Measurements from ENCODE around the gene HTT. TPM values are rescaled to one million over a fixed set of nuclear protein-coding genes. Genes with fewer than 3 reads are reported as not detected.

HTT gene
- total RNA-seq, 1 experiment from 2014 or later = 64.4 TPM

- H2BK12ac ChIP-seq (ENCODE audit: insufficient read length, low read depth, low read length) = no peak overlapping the region
- DNase-seq = no peak
- Mint-ChIP-seq H3K27me3 (ENCODE audit: low read depth) (peaks cover 17% of the 10 kb centered on the region), H3K9me3 (no peaks in the 10 kb centered on the region), H3K27ac (no peak overlapping the region), H3K36me3 (ENCODE audit: insufficient read depth in 1 of 3, low read depth in 3 of 3) (no peaks in the 10 kb centered on the region), H3K4me1 (peaks cover 4 to 14% of the 10 kb centered on the region in 2 experiments; a peak in 3 of 4 replicates), H3K4me3 (no peak overlapping the region)
- no peak overlapping the region for H3K4me2 ChIP-seq (ENCODE audit: insufficient read depth, insufficient read length, low read length)
- H4K8ac ChIP-seq (replicated peaks; ENCODE audit: insufficient read length, low read depth, low read length) = no peak overlapping the region
- no peak overlapping the region for H2AFZ ChIP-seq (ENCODE audit: low read length)
- no peak for TF ChIP-seq CTCF (conservative IDR thresholded peaks at IDR 0.05)
- no peak overlapping the region for H2BK120ac ChIP-seq (ENCODE audit: low read depth, low read length, poor library complexity, severe bottlenecking)
- H3K23me2 ChIP-seq (ENCODE audit: insufficient read length, low read depth, low read length, poor library complexity, severe bottlenecking) = no peaks in the 10 kb centered on the region
- H3K56ac ChIP-seq (ENCODE audit: insufficient read length, low read depth, low read length) = no peak overlapping the region
- no CpG with 5 or more reads among the region's 17 CpGs for WGBS (ENCODE audit: extremely low coverage, insufficient read length, low lambda C conversion rate)
- H3K27ac ChIP-seq (ENCODE audit: insufficient read length, low read depth, low read length) = no peak overlapping the region
- H4K5ac ChIP-seq (ENCODE audit: insufficient read length, low read depth, low read length) = no peak overlapping the region
- no peak overlapping the region for H3K9ac ChIP-seq (ENCODE audit: extremely low read depth, insufficient read length, low read length)
- no peak overlapping the region for H3K23ac ChIP-seq (ENCODE audit: insufficient read length, low read depth, low read length)
- no peak overlapping the region for H3T11ph ChIP-seq (ENCODE audit: low read length)
- no peaks in the 10 kb centered on the region for H3K4me1 ChIP-seq (ENCODE audit: insufficient read depth, low read length)
- no peak overlapping the region for H3K4ac ChIP-seq (ENCODE audit: low read depth, low read length)
- H2BK5ac ChIP-seq (ENCODE audit: insufficient read length, low read length) = no peak overlapping the region
- no peaks in the 10 kb centered on the region for H4K20me1 ChIP-seq (ENCODE audit: control insufficient read depth, insufficient read depth, insufficient read length)
- H3K79me2 ChIP-seq (ENCODE audit: insufficient read depth, low read length) = no peaks in the 10 kb centered on the region
- H2AK5ac ChIP-seq (ENCODE audit: insufficient read length, low read length) = no peak overlapping the region
- H2BK20ac ChIP-seq (ENCODE audit: low read depth, low read length, poor library complexity, severe bottlenecking) = no peak overlapping the region
- H2BK15ac ChIP-seq (ENCODE audit: low read depth, low read length) = no peak overlapping the region
- no peaks in the 10 kb centered on the region for H3K79me1 ChIP-seq (ENCODE audit: insufficient read depth, low read depth, low read length, poor library complexity, severe bottlenecking)
- no peak overlapping the region for H4K91ac ChIP-seq (ENCODE audit: insufficient read length, low read depth, low read length)
- no peaks in the 10 kb centered on the region for H3K9me3 ChIP-seq (ENCODE audit: control insufficient read depth, low read depth, low read length)
- no peaks in the 10 kb centered on the region; the same call in 1 of the 2 replicates for H3K27me3 ChIP-seq (ENCODE audit: insufficient read depth, low read length)
- no peak overlapping the region for H3K14ac ChIP-seq (ENCODE audit: insufficient read depth, low read length)
- no peak overlapping the region for H3K18ac ChIP-seq (ENCODE audit: insufficient read length, low read depth, low read length)
Measured at GRCh38 chr4:3266076-3266475, 191.6 kb downstream of the HTT start.
